A204.1 (cell line): Measurements from ENCODE around the gene HS6ST1.

Source experiments
- FAIRE-seq: peaks from 2 replicates; lab custom pipeline; 2012; peaks lifted over from hg19 to GRCh38; lab: Jason Lieb, UNC

Gene HS6ST1

GRCh38 chr2:128318776-128319464 is at the start of gene HS6ST1:
HS6ST1 (minus strand) TSS chr2:128318868; CDS start chr2:128318563, 305 bp downstream.
- FAIRE-seq = no peak

GRCh38 chr2:128367601-128368359 is 49.1 kb upstream of the HS6ST1 start:
- no peak for FAIRE-seq

GRCh38 chr2:128366713-128367511 is 48.2 kb upstream of the HS6ST1 start:
- FAIRE-seq = no peak

GRCh38 chr2:128365217-128365905 is 46.7 kb upstream of the HS6ST1 start:
- FAIRE-seq = no peak

GRCh38 chr2:128364441-128364911 is 45.8 kb upstream of the HS6ST1 start:
- FAIRE-seq = no peak

- no peak for FAIRE-seq
Measured at GRCh38 chr2:128363934-128364361, 45.3 kb upstream of the HS6ST1 start.

GRCh38 chr2:128362889-128363228 is 44.2 kb upstream of the HS6ST1 start:
- FAIRE-seq = no peak

- no peak for FAIRE-seq
Measured at GRCh38 chr2:128362176-128362888, 43.7 kb upstream of the HS6ST1 start.

- no peak for FAIRE-seq
Measured at GRCh38 chr2:128361376-128362131, 42.9 kb upstream of the HS6ST1 start.

- FAIRE-seq = no peak
Measured at GRCh38 chr2:128360711-128361110, 42.0 kb upstream of the HS6ST1 start.

- FAIRE-seq = no peak
Measured at GRCh38 chr2:128359841-128360240, 41.2 kb upstream of the HS6ST1 start.

GRCh38 chr2:128358941-128359731 is 40.5 kb upstream of the HS6ST1 start:
- FAIRE-seq = no peak

GRCh38 chr2:128357506-128358370 is 39.1 kb upstream of the HS6ST1 start:
- no peak for FAIRE-seq

- no peak for FAIRE-seq
Measured at GRCh38 chr2:128356127-128356526, 37.5 kb upstream of the HS6ST1 start.

GRCh38 chr2:128354726-128355470 is 36.2 kb upstream of the HS6ST1 start:
- FAIRE-seq = no peak

- FAIRE-seq = no peak
Measured at GRCh38 chr2:128354161-128354560, 35.5 kb upstream of the HS6ST1 start.

GRCh38 chr2:128350736-128351135 is 32.1 kb upstream of the HS6ST1 start:
- FAIRE-seq = no peak

GRCh38 chr2:128348701-128349100 is 30.0 kb upstream of the HS6ST1 start:
- no peak for FAIRE-seq
